ENCODE results near the gene CIAO2A.
"Not testable (repeated sequence)": the region's sequence is repeated elsewhere in the genome, so short reads cannot be mapped to it uniquely, and the experiment has no call there.

CIAO2A gene

GRCh38 chr15:64112073-64112772 is 18.6 kb upstream of the CIAO2A start:
- DNase-seq (ENCODE audit: low read depth in 3 of 3), result no peak

GRCh38 chr15:64111679-64112050 is 18.0 kb upstream of the CIAO2A start:
- DNase-seq (ENCODE audit: low read depth in 3 of 3), result no peak

- no peak for DNase-seq (ENCODE audit: low read depth in 3 of 3)
Measured at GRCh38 chr15:64110950-64111678, 17.5 kb upstream of the CIAO2A start.

GRCh38 chr15:64110108-64110701 is 16.6 kb upstream of the CIAO2A start:
- DNase-seq (ENCODE audit: low read depth in 3 of 3), result not testable (repeated sequence)

- DNase-seq (ENCODE audit: low read depth in 3 of 3), result no peak
Measured at GRCh38 chr15:64107337-64107736, 13.7 kb upstream of the CIAO2A start.

GRCh38 chr15:64105113-64105704 is 11.6 kb upstream of the CIAO2A start:
- DNase-seq (ENCODE audit: low read depth in 3 of 3), result no peak

- no peak for DNase-seq (ENCODE audit: low read depth in 3 of 3)
Measured at GRCh38 chr15:64102497-64102896, 8.9 kb upstream of the CIAO2A start.

GRCh38 chr15:64100958-64101357 is 7.3 kb upstream of the CIAO2A start:
- DNase-seq (ENCODE audit: low read depth in 3 of 3), result no peak

- no peak for DNase-seq (ENCODE audit: low read depth in 3 of 3)
Measured at GRCh38 chr15:64099379-64099778, 5.7 kb upstream of the CIAO2A start.

GRCh38 chr15:64096668-64097384 is 3.2 kb upstream of the CIAO2A start:
- DNase-seq (ENCODE audit: low read depth in 3 of 3), result no peak

- peak; percentile 90 to 99 (median 97) for DNase-seq (ENCODE audit: low read depth in 3 of 3)
Measured at GRCh38 chr15:64095795-64096667, 2.4 kb upstream of the CIAO2A start, which contains the start of gene SNX1. TSS of gene SNX1 (plus strand) at chr15:64095982. CDS start at chr15:64096014, 32 bp downstream.

- no peak for DNase-seq (ENCODE audit: low read depth in 3 of 3)
Measured at GRCh38 chr15:64095431-64095794, 1.8 kb upstream of the CIAO2A start.

- no peak for DNase-seq (ENCODE audit: low read depth in 3 of 3)
Measured at GRCh38 chr15:64092864-64093626, 593 bp downstream of the CIAO2A start.

GRCh38 chr15:64092075-64092820 is 1.4 kb downstream of the CIAO2A start:
- no peak for DNase-seq (ENCODE audit: low read depth in 3 of 3)

GRCh38 chr15:64090527-64090926 is 3.1 kb downstream of the CIAO2A start:
- no peak for DNase-seq (ENCODE audit: low read depth in 3 of 3)

- DNase-seq (ENCODE audit: low read depth in 3 of 3), result no peak
Measured at GRCh38 chr15:64089543-64090280, 3.9 kb downstream of the CIAO2A start.

GRCh38 chr15:64082757-64083156 is 10.9 kb downstream of the CIAO2A start:
- DNase-seq (ENCODE audit: low read depth in 3 of 3), result no peak

- not testable (repeated sequence) for DNase-seq (ENCODE audit: low read depth in 3 of 3)
Measured at GRCh38 chr15:64073496-64073895, 20.1 kb downstream of the CIAO2A start.

- no peak for DNase-seq (ENCODE audit: low read depth in 3 of 3)
Measured at GRCh38 chr15:64072812-64073211, 20.8 kb downstream of the CIAO2A start.

Measured in stimulated activated CD4-positive, alpha-beta T cell treated with anti-CD3 and anti-CD28 coated beads, TNF-alpha, amount 100 ng/mL, for 4 hours (primary cell).